Uterus (tissue), 2 donors: ENCODE results near the gene NTRK3.

Experiments used
- CTCF ChIP-seq, 4 experiments: fragments of 200-600 bp in 2 of 4; fragments of 450-650 bp in 2 of 4; sonication (generic) in 2 of 4; IDR thresholded peaks; one replicate each; pipeline ENCODE4 v1.5.1; 2016 to 2019; ENCODE audit warnings: antibody characterized with exemption in 4 of 4, mild to moderate bottlenecking in 2 of 4, moderate library complexity in 1 of 4
- POLR2A ChIP-seq, 2 donors: fragments of 450-650 bp; IDR thresholded peaks; one replicate each; pipeline ENCODE4 v1.6.1; 2016; ENCODE audit warnings: antibody characterized with exemption in 2 of 2, mild to moderate bottlenecking in 1 of 2, moderate library complexity in 1 of 2

DNA sequence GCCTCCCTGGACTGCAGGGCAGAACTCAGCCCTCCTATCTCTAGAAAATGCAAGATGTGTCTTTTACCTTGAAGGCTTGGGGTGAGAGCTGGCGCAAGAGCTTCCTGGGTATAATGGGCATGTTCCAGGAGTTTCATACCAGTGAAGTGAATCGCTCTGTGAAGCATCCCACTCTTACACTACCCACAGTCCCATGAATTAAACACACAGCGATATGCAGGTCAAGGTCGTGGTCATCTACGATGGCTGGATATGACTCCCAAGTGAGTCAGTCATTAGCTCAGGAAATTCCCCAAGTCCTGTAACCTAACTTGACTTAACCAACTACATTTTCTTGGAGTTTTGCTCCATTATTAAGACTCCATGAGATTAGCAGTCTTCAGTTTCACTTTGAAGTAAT, 439.7 kb downstream of the NTRK3 start:
- TF ChIP-seq CTCF (IDR thresholded peaks at IDR 0.05) = no peak
- no peak for TF ChIP-seq POLR2A (IDR thresholded peaks at IDR 0.05)
